Measurements from ENCODE around the gene ZNF615.
"Not testable (repeated sequence)": the region's sequence is repeated elsewhere in the genome, so short reads cannot be mapped to it uniquely, and the experiment has no call there.

The ZNF615 gene

DNA sequence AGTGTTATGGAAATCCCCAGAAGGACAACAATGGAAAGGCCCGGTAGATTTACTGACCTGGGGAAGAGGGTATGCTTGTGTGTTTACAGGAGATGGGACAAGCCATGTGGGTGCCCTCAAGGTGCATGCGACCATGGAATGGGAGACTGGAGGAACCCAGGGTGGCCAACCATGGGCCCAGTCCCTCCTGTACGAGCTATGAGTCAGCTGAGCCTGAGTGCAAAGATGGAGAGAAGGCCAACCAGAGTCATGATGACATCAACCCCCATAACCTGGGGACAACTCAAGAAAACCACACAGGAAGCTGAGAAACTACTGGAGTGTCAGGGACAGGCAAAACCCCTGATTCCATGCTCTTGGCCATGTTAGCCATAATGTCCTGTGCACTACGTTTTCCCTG lies 29.1 kb downstream of the ZNF615 start:
- POLR2A ChIA-PET, result no interaction called here
- no peak for DNase-seq (ENCODE audit: extremely low spot score)
- CTCF ChIA-PET, result no interaction called here
- TF ChIP-seq, protein P1, sequence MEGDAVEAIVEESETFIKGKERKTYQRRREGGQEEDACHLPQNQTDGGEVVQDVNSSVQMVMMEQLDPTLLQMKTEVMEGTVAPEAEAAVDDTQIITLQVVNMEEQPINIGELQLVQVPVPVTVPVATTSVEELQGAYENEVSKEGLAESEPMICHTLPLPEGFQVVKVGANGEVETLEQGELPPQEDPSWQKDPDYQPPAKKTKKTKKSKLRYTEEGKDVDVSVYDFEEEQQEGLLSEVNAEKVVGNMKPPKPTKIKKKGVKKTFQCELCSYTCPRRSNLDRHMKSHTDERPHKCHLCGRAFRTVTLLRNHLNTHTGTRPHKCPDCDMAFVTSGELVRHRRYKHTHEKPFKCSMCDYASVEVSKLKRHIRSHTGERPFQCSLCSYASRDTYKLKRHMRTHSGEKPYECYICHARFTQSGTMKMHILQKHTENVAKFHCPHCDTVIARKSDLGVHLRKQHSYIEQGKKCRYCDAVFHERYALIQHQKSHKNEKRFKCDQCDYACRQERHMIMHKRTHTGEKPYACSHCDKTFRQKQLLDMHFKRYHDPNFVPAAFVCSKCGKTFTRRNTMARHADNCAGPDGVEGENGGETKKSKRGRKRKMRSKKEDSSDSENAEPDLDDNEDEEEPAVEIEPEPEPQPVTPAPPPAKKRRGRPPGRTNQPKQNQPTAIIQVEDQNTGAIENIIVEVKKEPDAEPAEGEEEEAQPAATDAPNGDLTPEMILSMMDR (IDR thresholded peaks at IDR 0.05; ENCODE audit: control extremely low read depth, extremely low read depth, low read depth, missing control alignments), result no peak

DNA sequence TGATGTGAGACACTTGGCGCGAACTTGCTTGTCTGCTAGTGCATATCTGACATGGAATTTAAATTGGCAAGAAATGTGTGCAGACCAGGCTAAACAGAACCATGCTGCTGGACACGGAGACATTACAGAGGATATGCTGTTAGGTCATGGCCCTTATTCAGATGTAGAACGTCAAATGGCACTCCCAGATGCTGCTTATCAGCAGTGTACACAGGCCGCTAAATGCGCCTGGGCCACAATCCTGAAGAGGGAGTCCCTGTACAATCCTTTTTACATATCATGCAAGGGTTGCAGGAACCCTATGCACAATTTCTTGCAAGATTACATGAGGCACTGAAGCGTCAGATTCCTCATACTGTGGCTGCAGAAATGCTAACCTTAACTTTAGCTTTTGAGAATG lies 30.7 kb downstream of the ZNF615 start:
- DNase-seq (ENCODE audit: extremely low spot score), result no peak
- ChIA-PET CTCF (no interaction called here), POLR2A (no interaction called here)
- TF ChIP-seq, protein P1 (IDR thresholded peaks at IDR 0.05; ENCODE audit: control extremely low read depth, extremely low read depth, low read depth, missing control alignments), result no peak

DNA sequence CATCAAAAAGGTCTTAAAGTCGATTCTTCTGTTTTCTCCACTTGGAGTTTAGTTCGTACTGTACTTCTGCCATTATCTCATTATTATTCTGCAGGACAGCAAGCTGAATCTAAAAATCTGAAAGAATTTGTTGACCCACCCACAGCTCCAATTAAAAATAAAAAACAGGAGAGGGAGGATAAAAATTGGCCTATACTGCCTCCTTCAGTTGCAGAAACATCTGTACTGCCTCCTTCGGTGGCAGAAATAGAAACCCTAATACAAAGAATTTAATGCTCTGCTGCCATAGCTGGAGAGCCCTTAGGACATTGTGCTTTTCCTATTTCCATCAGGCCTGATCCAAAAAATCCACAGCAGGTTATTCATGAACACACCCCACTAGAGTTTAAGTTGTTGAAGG lies 31.2 kb downstream of the ZNF615 start:
- CTCF ChIA-PET, result no interaction called here
- no peak for DNase-seq (ENCODE audit: extremely low spot score)
- TF ChIP-seq, protein P1 (IDR thresholded peaks at IDR 0.05; ENCODE audit: control extremely low read depth, extremely low read depth, low read depth, missing control alignments), result no peak
- POLR2A ChIA-PET, result no interaction called here

DNA sequence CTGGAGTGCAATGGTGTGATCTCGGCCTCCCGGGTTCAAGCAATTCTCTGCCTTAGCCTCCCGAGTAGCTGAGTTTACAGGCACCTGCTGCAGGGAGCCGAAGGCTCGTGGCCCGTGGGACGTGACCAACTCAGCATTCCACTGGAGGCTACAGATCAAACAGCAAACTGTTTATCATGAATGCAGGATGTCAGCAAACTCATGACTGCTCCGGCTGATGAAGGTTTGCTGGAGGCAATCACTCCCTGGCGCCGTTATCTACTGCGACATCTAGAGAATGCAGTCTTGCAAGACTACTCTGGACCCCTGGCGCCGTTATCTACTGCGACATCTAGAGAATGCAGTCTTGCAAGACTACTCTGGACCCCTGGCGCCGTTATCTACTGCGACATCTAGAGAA lies 32.2 kb downstream of the ZNF615 start:
- POLR2A ChIA-PET; CTCF ChIA-PET; DNase-seq (ENCODE audit: extremely low spot score): not testable (repeated sequence)

DNA sequence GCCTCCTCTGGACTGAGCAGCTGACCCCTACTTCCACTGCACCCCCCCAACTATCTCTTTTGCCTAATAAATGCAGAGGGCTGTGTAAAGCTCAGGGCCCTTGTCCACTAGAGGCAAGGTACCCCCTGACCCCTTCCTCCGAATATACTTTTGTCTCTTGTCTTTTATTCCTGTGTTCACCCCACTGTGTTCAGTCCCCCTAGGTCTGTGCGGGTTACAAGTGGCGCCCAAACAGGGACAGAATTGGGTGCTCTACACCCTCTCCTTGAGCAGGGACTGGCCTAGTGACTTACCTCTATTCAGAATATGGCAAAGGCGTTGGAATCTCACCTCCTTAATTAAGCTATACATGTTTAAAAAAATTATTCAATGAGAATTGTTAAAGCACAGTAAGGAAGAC lies 36.4 kb downstream of the ZNF615 start:
- CTCF ChIA-PET, result no interaction called here
- TF ChIP-seq, protein P1 (IDR thresholded peaks at IDR 0.05; ENCODE audit: control extremely low read depth, extremely low read depth, low read depth, missing control alignments), result no peak
- DNase-seq (ENCODE audit: extremely low spot score), result no peak
- POLR2A ChIA-PET, result no interaction called here

DNA sequence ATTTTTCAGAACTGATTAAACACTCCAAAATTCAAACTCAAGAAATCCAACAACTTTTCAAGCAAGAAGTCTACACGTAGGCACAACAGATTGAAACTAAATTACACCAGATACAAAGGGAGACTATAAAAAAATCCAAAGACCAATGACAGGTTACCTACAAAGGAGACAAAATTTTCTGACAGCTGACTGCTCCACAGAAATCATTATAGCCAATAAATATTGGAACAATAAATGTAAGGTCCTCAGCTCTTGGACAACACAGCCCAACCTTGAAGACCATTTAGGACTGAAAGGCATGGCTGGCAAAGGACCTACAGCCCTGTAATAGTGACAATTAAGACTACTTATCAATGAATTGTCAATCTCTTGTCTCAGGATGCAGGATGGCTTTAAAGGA lies 37.3 kb downstream of the ZNF615 start:
- POLR2A ChIA-PET, result no interaction called here
- TF ChIP-seq, protein P1 (IDR thresholded peaks at IDR 0.05; ENCODE audit: control extremely low read depth, extremely low read depth, low read depth, missing control alignments), result no peak

DNA sequence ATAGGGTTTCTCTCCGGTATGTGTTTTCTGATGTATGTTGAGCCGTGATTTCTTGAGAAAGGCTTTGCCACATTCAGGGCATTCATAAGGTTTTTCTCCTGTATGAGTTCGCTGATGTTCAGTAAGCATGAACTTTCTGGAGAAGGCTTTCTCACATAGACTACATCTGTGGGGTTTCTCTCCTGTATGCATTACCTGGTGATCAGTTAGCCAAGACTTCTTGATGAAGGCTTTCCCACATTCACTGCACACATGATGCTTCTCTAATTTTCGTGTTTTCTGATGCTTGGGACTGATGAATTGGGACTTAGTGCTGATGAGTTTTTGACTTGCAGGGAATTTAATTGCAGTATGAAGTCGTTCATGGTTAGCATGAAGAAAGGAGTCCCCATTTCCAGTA lies 42.4 kb downstream of the ZNF615 start:
- TF ChIP-seq, protein P1 (IDR thresholded peaks at IDR 0.05; ENCODE audit: control extremely low read depth, extremely low read depth, low read depth, missing control alignments), result no peak
- CTCF ChIA-PET, result no interaction called here
- POLR2A ChIA-PET, result no interaction called here
- DNase-seq (ENCODE audit: extremely low spot score), result no peak

More for the DNA sequence above, 37.3 kb downstream of the ZNF615 start:
- no peak for DNase-seq (ENCODE audit: extremely low spot score)
- CTCF ChIA-PET, result no interaction called here

DNA sequence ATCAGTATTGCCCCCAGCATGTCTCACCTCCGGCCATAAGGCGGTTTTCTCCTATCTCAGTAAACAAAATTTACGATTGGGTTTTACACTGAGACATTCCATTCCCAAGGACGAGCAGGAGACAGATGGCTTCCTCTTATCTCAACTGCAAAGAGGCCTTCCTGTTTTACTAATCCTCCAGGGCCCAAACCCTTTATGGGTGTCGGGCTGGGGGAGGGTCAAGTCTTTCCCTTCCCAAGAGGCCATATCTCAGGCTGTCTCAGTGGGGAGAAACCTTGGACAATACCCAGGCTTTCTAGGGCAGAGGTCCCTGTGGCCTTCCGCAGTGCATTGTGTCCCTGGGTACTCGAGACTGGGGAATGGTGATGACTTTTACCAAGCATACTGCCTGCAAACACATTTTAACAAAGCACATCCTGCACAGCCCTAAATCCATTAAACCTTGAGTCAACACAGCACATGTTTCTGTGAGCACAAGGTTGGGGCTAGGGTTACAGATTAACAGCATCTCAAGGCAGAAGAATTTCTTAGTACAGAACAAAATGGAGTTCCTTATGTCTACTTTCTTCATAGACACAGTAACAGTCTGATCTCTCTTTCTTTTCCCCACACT lies 47.3 kb downstream of the ZNF615 start:
- POLR2A ChIA-PET; CTCF ChIA-PET; DNase-seq (ENCODE audit: extremely low spot score): not testable (repeated sequence)

Measured in GM10248 (cell line).